ENCODE results near the gene MLEC.

The MLEC gene

GRCh38 chr12:120692524-120693033 lies 5.6 kb downstream of the MLEC start:
- no peak for TF ChIP-seq GATA2 (IDR thresholded peaks at IDR 0.05; ENCODE audit: low read depth, low read length)
- TF ChIP-seq GATA3 (IDR thresholded peaks at IDR 0.05; ENCODE audit: low read depth, low read length): no peak

- no peak for TF ChIP-seq GATA2 (IDR thresholded peaks at IDR 0.05; ENCODE audit: low read depth, low read length)
- no peak for TF ChIP-seq GATA3 (IDR thresholded peaks at IDR 0.05; ENCODE audit: low read depth, low read length)
Measured at GRCh38 chr12:120693848-120694247, 6.9 kb downstream of the MLEC start.

DNA sequence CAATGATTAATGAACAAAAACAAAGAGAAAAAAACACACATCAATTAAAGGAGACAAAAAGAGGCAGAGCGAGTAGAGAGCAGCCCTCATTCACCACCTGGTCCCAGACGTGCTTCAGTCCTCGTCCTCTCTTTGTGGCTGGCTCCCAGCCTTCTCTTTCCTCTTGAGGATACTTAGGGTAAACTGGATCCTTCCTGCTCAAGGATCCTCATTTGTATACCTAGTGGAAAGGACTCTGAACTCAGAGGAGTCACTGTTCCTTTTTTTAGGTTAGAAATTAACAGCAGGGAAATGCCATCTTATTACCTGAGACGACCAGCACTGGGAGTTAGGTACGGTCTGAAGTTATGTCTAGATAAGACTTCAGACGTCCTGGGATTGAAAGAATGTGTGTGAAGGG lies 9.7 kb downstream of the MLEC start:
- TF ChIP-seq GATA2 (IDR thresholded peaks at IDR 0.05; ENCODE audit: low read depth, low read length) (no peak), GATA3 (IDR thresholded peaks at IDR 0.05; ENCODE audit: low read depth, low read length) (no peak)

DNA sequence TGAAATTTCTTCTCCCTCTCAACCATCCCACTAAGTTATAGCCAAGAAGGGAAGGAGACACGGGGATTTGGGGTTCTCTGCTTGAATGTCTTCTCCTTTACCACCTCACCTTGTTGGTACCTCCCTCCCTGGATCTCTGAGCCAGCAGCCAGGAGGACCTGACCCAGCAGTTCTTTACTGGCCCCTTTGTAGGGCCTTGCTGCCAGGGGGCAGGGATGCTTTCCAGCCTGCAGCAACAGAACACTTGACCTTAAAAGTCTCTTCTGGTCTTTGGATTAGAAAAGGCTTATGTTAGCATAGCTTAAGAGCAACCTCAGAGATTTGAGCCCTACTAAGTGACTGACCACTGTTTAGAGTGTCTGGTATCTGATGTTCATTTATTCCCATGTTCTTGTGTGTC lies 10.4 kb downstream of the MLEC start:
- TF ChIP-seq GATA2 (IDR thresholded peaks at IDR 0.05; ENCODE audit: low read depth, low read length) (no peak), GATA3 (IDR thresholded peaks at IDR 0.05; ENCODE audit: low read depth, low read length) (no peak)

DNA sequence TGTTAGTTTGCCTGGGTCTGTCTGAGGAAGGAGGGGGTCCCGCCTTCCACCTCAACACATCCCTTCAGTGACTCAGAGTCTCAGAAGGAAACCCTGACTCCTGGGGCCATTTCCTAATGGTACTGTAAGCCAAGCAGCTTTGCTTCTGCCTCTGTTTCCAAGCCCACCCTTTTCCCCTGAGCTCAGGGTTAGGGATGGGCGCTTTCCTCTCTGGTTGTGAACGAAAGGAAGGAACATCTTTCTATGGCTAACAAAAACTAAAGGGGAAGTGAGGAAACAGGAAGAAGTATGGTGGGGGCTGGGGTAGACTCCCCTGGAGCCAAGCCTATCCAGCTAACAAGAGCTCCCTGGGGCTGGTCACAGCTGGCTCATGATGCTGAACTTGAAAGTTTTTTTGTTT lies 11.7 kb downstream of the MLEC start:
- TF ChIP-seq GATA2 (IDR thresholded peaks at IDR 0.05; ENCODE audit: low read depth, low read length) (no peak), GATA3 (IDR thresholded peaks at IDR 0.05; ENCODE audit: low read depth, low read length) (no peak)

- TF ChIP-seq GATA2 (IDR thresholded peaks at IDR 0.05; ENCODE audit: low read depth, low read length): no peak
- no peak for TF ChIP-seq GATA3 (IDR thresholded peaks at IDR 0.05; ENCODE audit: low read depth, low read length)
Measured at GRCh38 chr12:120699553-120699952, 12.6 kb downstream of the MLEC start.

- TF ChIP-seq GATA3 (IDR thresholded peaks at IDR 0.05; ENCODE audit: low read depth, low read length) (no peak), GATA2 (IDR thresholded peaks at IDR 0.05; ENCODE audit: low read depth, low read length) (no peak)
Measured at GRCh38 chr12:120700886-120701285, 13.9 kb downstream of the MLEC start.

GRCh38 chr12:120702637-120703036 lies 15.7 kb downstream of the MLEC start:
- TF ChIP-seq GATA3 (IDR thresholded peaks at IDR 0.05; ENCODE audit: low read depth, low read length) (no peak), GATA2 (IDR thresholded peaks at IDR 0.05; ENCODE audit: low read depth, low read length) (peak; percentile 53; the same call in 1 of the 2 replicates)

- TF ChIP-seq GATA2 (IDR thresholded peaks at IDR 0.05; ENCODE audit: low read depth, low read length): no peak
- TF ChIP-seq GATA3 (IDR thresholded peaks at IDR 0.05; ENCODE audit: low read depth, low read length): no peak
Measured at GRCh38 chr12:120703311-120703942, 16.5 kb downstream of the MLEC start.

GRCh38 chr12:120705618-120706017 lies 18.7 kb downstream of the MLEC start:
- no peak for TF ChIP-seq GATA3 (IDR thresholded peaks at IDR 0.05; ENCODE audit: low read depth, low read length)
- TF ChIP-seq GATA2 (IDR thresholded peaks at IDR 0.05; ENCODE audit: low read depth, low read length): no peak

DNA sequence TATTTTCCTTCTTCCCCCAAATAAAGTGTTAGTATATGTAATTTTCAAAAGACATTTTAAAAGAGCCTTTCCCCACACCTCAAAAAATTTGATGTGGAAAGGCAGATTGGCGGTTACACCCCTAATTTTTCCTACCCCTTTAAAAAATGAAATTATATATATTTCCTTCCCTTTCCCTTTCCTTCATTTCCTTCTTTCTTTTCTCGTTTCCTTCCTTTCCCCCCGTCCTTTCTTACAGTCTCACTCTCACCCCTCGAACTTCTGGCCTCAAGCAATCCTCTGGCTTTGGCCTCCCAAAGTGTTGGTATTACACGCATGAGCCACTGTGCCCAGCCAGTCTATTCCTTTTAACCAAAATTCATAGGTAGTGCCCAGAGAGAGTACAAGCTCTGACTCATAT lies 19.1 kb downstream of the MLEC start:
- TF ChIP-seq GATA2 (IDR thresholded peaks at IDR 0.05; ENCODE audit: low read depth, low read length): no peak
- no peak for TF ChIP-seq GATA3 (IDR thresholded peaks at IDR 0.05; ENCODE audit: low read depth, low read length)

DNA sequence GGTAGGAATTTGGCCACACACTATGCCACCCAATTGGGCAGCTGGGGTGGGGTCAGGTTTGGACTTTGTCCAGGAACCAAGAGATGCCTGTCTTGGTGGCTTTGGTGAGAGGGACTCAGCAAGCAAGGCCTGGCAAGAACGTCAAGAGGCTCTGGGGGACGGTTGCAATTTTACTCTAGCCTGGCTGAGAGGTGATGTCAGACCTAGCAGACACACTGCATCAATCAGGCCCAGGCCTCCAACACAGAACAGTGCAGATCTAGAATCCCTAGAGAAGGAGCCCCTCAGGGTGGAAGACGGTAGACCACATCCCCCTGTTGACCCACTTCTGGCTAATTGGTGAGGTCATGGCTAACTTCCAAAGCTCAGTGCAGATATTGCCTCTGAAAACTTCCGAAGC lies 21.7 kb downstream of the MLEC start:
- TF ChIP-seq GATA2 (IDR thresholded peaks at IDR 0.05; ENCODE audit: low read depth, low read length): no peak
- no peak for TF ChIP-seq GATA3 (IDR thresholded peaks at IDR 0.05; ENCODE audit: low read depth, low read length)

GRCh38 chr12:120710031-120710804 lies 23.3 kb downstream of the MLEC start, which contains the start of gene UNC119B:
Gene UNC119B (plus strand): TSS chr12:120710458. CDS start chr12:120710475, 17 bp downstream.
- TF ChIP-seq GATA3 (IDR thresholded peaks at IDR 0.05; ENCODE audit: low read depth, low read length): no peak
- TF ChIP-seq GATA2 (IDR thresholded peaks at IDR 0.05; ENCODE audit: low read depth, low read length): peak; percentile 48; the same call in 1 of the 2 replicates

DNA sequence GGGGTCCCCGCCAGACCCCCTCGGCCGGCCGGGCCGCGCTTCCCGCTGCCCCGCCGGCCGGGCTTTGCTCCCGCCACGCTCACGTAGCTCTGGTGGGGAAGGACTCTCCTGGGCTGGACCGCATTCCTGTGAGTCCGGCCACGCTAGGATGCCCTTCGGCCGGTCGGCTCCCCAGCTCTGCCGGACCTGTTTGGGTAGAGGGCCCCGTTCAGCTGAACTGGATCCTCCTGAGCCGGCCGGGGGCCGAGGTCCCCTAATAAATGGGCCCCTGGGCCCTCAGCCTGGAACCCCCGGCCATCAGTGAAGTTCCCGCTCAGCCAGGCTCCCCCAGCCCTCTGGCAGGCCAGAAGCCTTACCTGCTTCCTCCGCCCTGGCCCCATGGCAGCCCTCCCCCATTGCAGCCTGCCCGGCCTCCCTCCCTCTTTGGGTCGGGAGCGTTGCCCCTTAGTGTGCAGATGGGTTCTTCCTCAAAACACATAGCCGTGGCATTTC lies 23.9 kb downstream of the MLEC start:
- TF ChIP-seq GATA3 (IDR thresholded peaks at IDR 0.05; ENCODE audit: low read depth, low read length) (no peak), GATA2 (IDR thresholded peaks at IDR 0.05; ENCODE audit: low read depth, low read length) (no peak)

GRCh38 chr12:120711411-120711810 lies 24.5 kb downstream of the MLEC start:
- no peak for TF ChIP-seq GATA3 (IDR thresholded peaks at IDR 0.05; ENCODE audit: low read depth, low read length)
- 0 out of 2 replicates have a peak, but pooled peaks have one; percentile 12 for TF ChIP-seq GATA2 (IDR thresholded peaks at IDR 0.05; ENCODE audit: low read depth, low read length)

Data from SH-SY5Y (cell line).